Measurements from ENCODE around the gene IL17RD. TPM values are rescaled to one million over a fixed set of nuclear protein-coding genes. Genes with fewer than 3 reads are reported as not detected.

IL17RD gene
- total and polyA plus RNA-seq, 2 experiments from 2014 or later = 10.7 to 104 TPM

DNA sequence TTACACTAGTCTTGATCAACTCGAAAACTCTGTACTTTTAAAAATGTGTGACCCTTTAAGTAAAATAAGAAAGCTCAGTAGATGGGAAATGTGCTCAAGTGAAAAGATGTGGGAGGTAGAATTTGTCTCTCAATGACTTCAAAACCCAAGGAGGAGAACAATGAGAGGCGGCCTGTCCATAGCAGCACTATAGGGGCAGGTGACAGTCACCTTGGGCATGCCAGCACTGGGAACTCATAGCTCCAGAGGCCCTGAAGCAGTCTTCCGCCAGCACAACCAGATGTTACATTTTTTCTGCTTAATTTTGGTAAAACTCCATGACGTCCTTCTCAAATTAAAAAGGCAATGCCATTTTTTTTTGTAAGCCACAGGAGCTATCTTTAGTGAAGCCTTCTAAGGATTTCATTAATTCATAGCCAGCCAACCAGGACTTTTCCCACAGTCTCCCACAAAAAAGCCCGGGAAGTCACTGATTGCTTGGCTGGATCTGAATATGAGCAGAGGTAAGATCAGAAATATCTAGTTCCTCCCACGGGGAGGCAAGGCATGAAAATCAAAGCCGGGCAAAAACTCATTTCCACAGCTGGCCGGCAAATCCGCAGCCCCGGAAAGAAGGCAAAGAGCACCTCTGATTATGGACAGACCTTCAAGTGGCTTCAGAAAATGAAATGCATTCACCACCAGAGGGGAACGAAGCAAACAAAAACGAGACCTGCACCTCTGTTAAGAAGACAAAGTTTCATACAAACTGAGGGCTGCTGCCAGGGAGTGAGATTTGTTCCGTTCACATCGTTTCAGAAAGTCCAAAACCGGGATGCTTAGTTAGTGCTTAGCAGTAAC, 10.5 kb downstream of the IL17RD start (continued):
- TF ChIP-seq, protein P1, sequence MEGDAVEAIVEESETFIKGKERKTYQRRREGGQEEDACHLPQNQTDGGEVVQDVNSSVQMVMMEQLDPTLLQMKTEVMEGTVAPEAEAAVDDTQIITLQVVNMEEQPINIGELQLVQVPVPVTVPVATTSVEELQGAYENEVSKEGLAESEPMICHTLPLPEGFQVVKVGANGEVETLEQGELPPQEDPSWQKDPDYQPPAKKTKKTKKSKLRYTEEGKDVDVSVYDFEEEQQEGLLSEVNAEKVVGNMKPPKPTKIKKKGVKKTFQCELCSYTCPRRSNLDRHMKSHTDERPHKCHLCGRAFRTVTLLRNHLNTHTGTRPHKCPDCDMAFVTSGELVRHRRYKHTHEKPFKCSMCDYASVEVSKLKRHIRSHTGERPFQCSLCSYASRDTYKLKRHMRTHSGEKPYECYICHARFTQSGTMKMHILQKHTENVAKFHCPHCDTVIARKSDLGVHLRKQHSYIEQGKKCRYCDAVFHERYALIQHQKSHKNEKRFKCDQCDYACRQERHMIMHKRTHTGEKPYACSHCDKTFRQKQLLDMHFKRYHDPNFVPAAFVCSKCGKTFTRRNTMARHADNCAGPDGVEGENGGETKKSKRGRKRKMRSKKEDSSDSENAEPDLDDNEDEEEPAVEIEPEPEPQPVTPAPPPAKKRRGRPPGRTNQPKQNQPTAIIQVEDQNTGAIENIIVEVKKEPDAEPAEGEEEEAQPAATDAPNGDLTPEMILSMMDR (conservative IDR thresholded peaks at IDR 0.05; ENCODE audit: low read depth in 2 of 2) = no peak
- TF ChIP-seq JUNB (IDR thresholded peaks at IDR 0.05; ENCODE audit: unreplicated experiment) = no peak
- TF ChIP-seq, protein P2, sequence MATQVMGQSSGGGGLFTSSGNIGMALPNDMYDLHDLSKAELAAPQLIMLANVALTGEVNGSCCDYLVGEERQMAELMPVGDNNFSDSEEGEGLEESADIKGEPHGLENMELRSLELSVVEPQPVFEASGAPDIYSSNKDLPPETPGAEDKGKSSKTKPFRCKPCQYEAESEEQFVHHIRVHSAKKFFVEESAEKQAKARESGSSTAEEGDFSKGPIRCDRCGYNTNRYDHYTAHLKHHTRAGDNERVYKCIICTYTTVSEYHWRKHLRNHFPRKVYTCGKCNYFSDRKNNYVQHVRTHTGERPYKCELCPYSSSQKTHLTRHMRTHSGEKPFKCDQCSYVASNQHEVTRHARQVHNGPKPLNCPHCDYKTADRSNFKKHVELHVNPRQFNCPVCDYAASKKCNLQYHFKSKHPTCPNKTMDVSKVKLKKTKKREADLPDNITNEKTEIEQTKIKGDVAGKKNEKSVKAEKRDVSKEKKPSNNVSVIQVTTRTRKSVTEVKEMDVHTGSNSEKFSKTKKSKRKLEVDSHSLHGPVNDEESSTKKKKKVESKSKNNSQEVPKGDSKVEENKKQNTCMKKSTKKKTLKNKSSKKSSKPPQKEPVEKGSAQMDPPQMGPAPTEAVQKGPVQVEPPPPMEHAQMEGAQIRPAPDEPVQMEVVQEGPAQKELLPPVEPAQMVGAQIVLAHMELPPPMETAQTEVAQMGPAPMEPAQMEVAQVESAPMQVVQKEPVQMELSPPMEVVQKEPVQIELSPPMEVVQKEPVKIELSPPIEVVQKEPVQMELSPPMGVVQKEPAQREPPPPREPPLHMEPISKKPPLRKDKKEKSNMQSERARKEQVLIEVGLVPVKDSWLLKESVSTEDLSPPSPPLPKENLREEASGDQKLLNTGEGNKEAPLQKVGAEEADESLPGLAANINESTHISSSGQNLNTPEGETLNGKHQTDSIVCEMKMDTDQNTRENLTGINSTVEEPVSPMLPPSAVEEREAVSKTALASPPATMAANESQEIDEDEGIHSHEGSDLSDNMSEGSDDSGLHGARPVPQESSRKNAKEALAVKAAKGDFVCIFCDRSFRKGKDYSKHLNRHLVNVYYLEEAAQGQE (IDR thresholded peaks at IDR 0.05; ENCODE audit: unreplicated experiment) = no peak
- TF ChIP-seq POLR2AphosphoS5 (IDR thresholded peaks at IDR 0.05; ENCODE audit: low read depth) = no peak

DNA sequence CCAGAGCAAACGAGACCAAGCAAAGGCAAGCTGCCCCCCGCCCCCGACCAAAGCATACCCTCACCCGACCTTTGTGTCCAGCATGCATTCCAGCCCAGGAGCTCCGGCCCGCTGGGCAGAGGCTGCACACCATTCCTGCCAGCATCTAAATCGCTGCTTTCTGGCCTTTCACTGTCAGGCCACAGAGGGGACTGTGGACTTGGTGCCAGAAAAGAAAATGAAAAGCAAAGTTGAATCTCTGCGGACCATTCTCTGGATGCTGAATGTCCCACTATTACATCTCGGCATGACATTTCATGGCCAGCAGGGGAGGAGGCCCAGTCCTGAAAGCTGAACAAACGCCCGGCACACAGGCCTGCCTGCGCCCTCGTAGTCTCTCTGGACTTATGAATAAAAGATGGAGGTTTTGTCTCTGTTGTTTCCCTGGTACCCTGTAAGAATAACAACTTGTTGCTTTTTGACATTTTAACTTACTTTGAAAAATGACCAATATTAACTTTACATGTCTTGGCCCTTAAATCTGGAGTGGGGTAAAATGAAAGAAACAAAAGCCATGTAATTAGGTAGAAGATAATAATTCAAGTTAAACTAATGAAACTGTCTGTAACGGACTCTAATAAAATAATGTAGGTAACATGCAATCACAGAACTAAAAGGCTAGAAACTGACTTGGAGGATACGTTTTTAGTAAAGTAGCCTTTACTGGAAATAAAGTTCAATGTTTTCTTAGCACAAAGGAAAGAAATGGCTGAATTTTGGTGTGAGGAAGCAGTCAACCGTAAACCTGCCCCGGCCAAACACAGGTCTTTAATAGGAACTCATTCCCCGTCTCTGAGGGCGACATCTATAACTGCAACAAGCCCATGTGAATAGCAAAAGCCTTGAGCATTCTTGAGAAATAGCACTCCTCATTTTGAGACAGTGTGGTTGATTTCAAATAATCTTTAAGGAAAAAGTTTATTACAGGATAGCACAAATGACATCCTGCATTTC, 12.7 kb downstream of the IL17RD start:
- TF ChIP-seq, protein P1 (conservative IDR thresholded peaks at IDR 0.05; ENCODE audit: low read depth in 2 of 2) = peak in 1 of 2 experiments; percentile 29; a peak in 2 of 4 replicates
- no peak for TF ChIP-seq ETS1 (IDR thresholded peaks at IDR 0.05)
- H2AFZ ChIP-seq = no peak overlapping the region
- no peak overlapping the region; the same call in 1 of the 2 replicates for H3K27ac ChIP-seq (ENCODE audit: low read depth)
- H3K4me1 ChIP-seq (ENCODE audit: insufficient read depth) = peaks cover 73% of the 10 kb centered on the region
- peak overlapping the region; percentile 72 for H3K4me2 ChIP-seq
- no peaks in the 10 kb centered on the region for H3K9me2 ChIP-seq (ENCODE audit: insufficient read depth)
- H3K27me3 Mint-ChIP-seq (ENCODE audit: insufficient read depth, low read depth, poor library complexity) = peaks cover 13% of the 10 kb centered on the region
- peaks cover 98% of the 10 kb centered on the region for H3K79me2 ChIP-seq (replicated peaks; ENCODE audit: insufficient read depth)
- peak overlapping the region; percentile 37 for H3K27ac Mint-ChIP-seq
- no peaks in the 10 kb centered on the region for H3K27me3 ChIP-seq (ENCODE audit: insufficient read depth)
- 0 out of 2 replicates have a peak, but pooled peaks cover 4% of the 10 kb centered on the region for H3F3A ChIP-seq (replicated peaks; ENCODE audit: low read depth)
- DNase-seq (ENCODE audit: low spot score) (no peak), ATAC-seq (peak; percentile 70)
- peak overlapping the region; percentile 12 for H3K4me3 ChIP-seq
- H3K36me3 Mint-ChIP-seq (ENCODE audit: low read depth) = peaks cover 26% of the 10 kb centered on the region
- peaks cover 70% of the 10 kb centered on the region for H3K4me1 Mint-ChIP-seq
- peak overlapping the region; percentile 32 for H3K4me3 Mint-ChIP-seq
- H3K9me3 Mint-ChIP-seq = no peaks in the 10 kb centered on the region
- H3K36me3 ChIP-seq (ENCODE audit: insufficient read depth) = no peaks in the 10 kb centered on the region
- H4K20me1 ChIP-seq (replicated peaks; ENCODE audit: insufficient read depth) = peaks cover 41% of the 10 kb centered on the region
